Heart right ventricle (tissue), 16 donors: Measurements from ENCODE around the gene DNAAF8. TPM values are rescaled to one million over a fixed set of nuclear protein-coding genes. Genes with fewer than 3 reads are reported as not detected.

ENCODE experiments used
- ATAC-seq, 8 donors: fragments of 200-7000 bp; cut with Tn5 transposase; one replicate each; pipeline ENCODE4 v1.9.1; 2020; ENCODE audit warnings: mild to moderate bottlenecking in 8 of 8, moderate library complexity in 8 of 8, moderate number of reproducible peaks in 1 of 8
- DNase-seq, 2 donors: peaks; one replicate each; pipeline ENCODE4 v3.0.0-alpha.2; 2020
- H3K27ac ChIP-seq, 10 donors: fragments of 200-600 bp; sonication (generic) in 2 of 10; one replicate each; pipeline versions ENCODE4 v1.5.0 to v1.8.0; 2020 to 2022; ENCODE audit warnings: mild to moderate bottlenecking in 3 of 10
- H3K27me3 ChIP-seq, 7 donors: fragments of 200-600 bp; one replicate each; pipeline ENCODE4 v1.8.0; 2021 to 2022; ENCODE audit warnings: mild to moderate bottlenecking in 2 of 7
- H3K36me3 ChIP-seq, 9 donors: fragments of 200-600 bp; sonication (generic) in 1 of 9; one replicate each; pipeline versions ENCODE4 v1.5.0 to v1.8.0; 2020 to 2022; ENCODE audit warnings: mild to moderate bottlenecking in 2 of 9
- H3K4me1 ChIP-seq, 9 donors: fragments of 200-600 bp; sonication (generic) in 1 of 9; one replicate each; pipeline versions ENCODE4 v1.5.0 to v1.8.0; 2020 to 2022; ENCODE audit warnings: mild to moderate bottlenecking in 4 of 9
- H3K4me3 ChIP-seq, 10 donors: fragments of 200-600 bp; sonication (generic) in 2 of 10; one replicate each; pipeline versions ENCODE4 v1.5.0 to v1.8.0; 2020 to 2022; ENCODE audit warnings: mild to moderate bottlenecking in 7 of 10, moderate library complexity in 2 of 10
- H3K9me3 ChIP-seq, 11 donors: fragments of 200-600 bp in 10 of 11; sonication (generic) in 2 of 11; one replicate each; pipeline versions ENCODE4 v1.5.0 to v1.8.0; 2013 to 2022; ENCODE audit warnings: mild to moderate bottlenecking in 2 of 11, control low read depth in 1 of 11, moderate library complexity in 1 of 11
- CTCF ChIP-seq, 9 donors: fragments of 200-600 bp; sonication (generic) in 2 of 9; IDR thresholded peaks; one replicate each; pipeline versions ENCODE4 v1.5.0 to v1.8.0; 2021 to 2022; ENCODE audit warnings: antibody characterized with exemption in 9 of 9, mild to moderate bottlenecking in 5 of 9, moderate library complexity in 1 of 9
- whole genome bisulfite sequencing, 2 donors: extraction: QIAGEN DNeasy Blood & Tissue Kit; methylation state at CpG; one replicate each; pipeline ENCODE4 v1.1.7; 2013; ENCODE audit warnings: inconsistent platforms in 1 of 2; 5-methylcytosine and 5-hydroxymethylcytosine counted together
- intact Hi-C, 10 donors: fragments of 100-400 bp; cut with DNase I; formaldehyde crosslinking; loops; one replicate each; pipeline versions ENCODE4 v1.11.1 to v1.14.2; 2022
- polyA plus RNA-seq, 2 donors: library from polyadenylated mRNA; stranded (reverse); fragments of 200-250 nt; gene quantifications; one replicate each; pipeline ENCODE4 v1.2.3, GENCODE V29; 2013
- total RNA-seq, 10 donors: library from RNA; stranded (reverse); fragmentation: NEBNext Ultra II Directional in 3 of 10; extraction: Animal tissue kit (Norgen Biotek cat#: 25700) in 3 of 10; gene quantifications; one replicate each; pipeline versions ENCODE4 v1.2.1 to v1.2.4, GENCODE V29; 2021 to 2023
- donor health status: Arrhythmogenic right ventricular cardiomyopathy.
- donor health status: ischemic (EF 13 %, LVEDD 7.1; RV severe dilation, severe dysfunction).
- donor health status: healthy with polysubstance abuse.
- donor health status: DM: no; HTN: yes; CAD: no.
- donor health status: DM: no; HTN: no; CAD: no.
- donor health status: ischemic (EF 25% LVEDD 6.9; RV normal size, moderate dysfunction).
- donor health status: ischemic (EF 25% LVEDD 5.7; RV mildly dilated, moderate dysfunction).
- donor health status: healthy.
- donor health status: DM: yes; HTN: yes; CAD: no.
- donor health status: Ischemic cardiomyopathy.
- donor health status: ischemic (EF 35%, LVEDD 5.7; RV mildly dilated, moderate dysfunction).
- donor health status: nonischemic (EF 11% LVEDD 7.7; RV severe dilation, severe dysfunction).
- donor health status: DM: yes; HTN: yes; CAD: no.
- donor health status: PGD.
- donor health status: ischemic (EF 29% LVEDD 5.4; RV normal size, mild dysfunction).
- donor health status: nonischemic (EF 23%, LVEDD 6.1; RV moderate dilation, normal function).

The DNAAF8 gene
- total and polyA plus RNA-seq, 12 donors: 0.32 to 1.9 (median 1.1) TPM; not detected in 2

GRCh38 chr16:4726616-4727015 lies 7.7 kb upstream of the DNAAF8 start:
- intact Hi-C loops: no loop called here
- Histone ChIP-seq H3K4me1 (no peaks in the 10 kb centered on the region), H3K36me3 (peaks cover 0 to 100% (median 24%) of the 10 kb centered on the region in 9 donors), H3K9me3 (no peaks in the 10 kb centered on the region), H3K27ac (no peak overlapping the region), H3K27me3 (no peaks in the 10 kb centered on the region), H3K4me3 (no peak overlapping the region)
- no peak for ATAC-seq
- no peak for DNase-seq
- WGBS, 2 donors: 95 to 97% methylated on average over 18 of the region's 18 CpGs
- TF ChIP-seq CTCF (IDR thresholded peaks at IDR 0.05): no peak

- DNase-seq (no peak), ATAC-seq (no peak)
- intact Hi-C loops: no loop called here
- Histone ChIP-seq H3K4me1 (peaks cover 0 to 11% (median 5%) of the 10 kb centered on the region in 9 donors), H3K36me3 (peaks cover 0 to 80% (median 24%) of the 10 kb centered on the region in 9 donors), H3K4me3 (no peak overlapping the region), H3K9me3 (no peaks in the 10 kb centered on the region), H3K27me3 (no peaks in the 10 kb centered on the region), H3K27ac (no peak overlapping the region)
- 93 to 94% methylated on average over 8 of the region's 8 CpGs for WGBS, 2 donors
- TF ChIP-seq CTCF (IDR thresholded peaks at IDR 0.05): no peak
Measured at GRCh38 chr16:4728676-4729075, 5.7 kb upstream of the DNAAF8 start.

- TF ChIP-seq CTCF (IDR thresholded peaks at IDR 0.05): no peak
- no peak overlapping the region for H3K4me3 ChIP-seq
- no peak overlapping the region for H3K27ac ChIP-seq
- intact Hi-C loops: loop anchor here in 2 of 10 donors (5.0 to 10.0 kb wide), 2 partner anchors 37 to 225 kb away; partner anchors contain the start of genes SEC14L5 (in 1 of the 2) and ZNF500 (in 1 of the 2)
- H3K9me3 ChIP-seq: no peaks in the 10 kb centered on the region
- peaks cover 0 to 13% (median 7%) of the 10 kb centered on the region in 9 donors for H3K4me1 ChIP-seq
- ATAC-seq (no peak), DNase-seq (no peak)
- WGBS, 2 donors: 94 to 95% methylated on average over 15 of the region's 15 CpGs
- H3K27me3 ChIP-seq: no peaks in the 10 kb centered on the region
- H3K36me3 ChIP-seq: peaks cover 0 to 68% (median 20%) of the 10 kb centered on the region in 9 donors
Measured at GRCh38 chr16:4729876-4730275, 4.5 kb upstream of the DNAAF8 start.

- intact Hi-C loops: loop anchor here in 2 of 10 donors (5.0 to 10.0 kb wide), 2 partner anchors 34 to 222 kb away; partner anchors contain the start of genes SEC14L5 (in 1 of the 2) and ZNF500 (in 1 of the 2)
- WGBS, 2 donors: 31 to 42% methylated on average over 17 of the region's 17 CpGs
- Histone ChIP-seq H3K9me3 (no peaks in the 10 kb centered on the region), H3K4me3 (peak overlapping the region; percentile 77 to 99 (median 93)), H3K4me1 (peaks cover 2 to 20% (median 15%) of the 10 kb centered on the region in 9 donors), H3K36me3 (peaks cover 0 to 36% (median 10%) of the 10 kb centered on the region in 9 donors), H3K27ac (peak overlapping the region in 9 of 10 donors; percentile 66 to 85 (median 80)), H3K27me3 (no peaks in the 10 kb centered on the region)
- no peak for TF ChIP-seq CTCF (IDR thresholded peaks at IDR 0.05)
- DNase-seq (no peak), ATAC-seq (no peak)
Measured at GRCh38 chr16:4733211-4733742, 1.1 kb upstream of the DNAAF8 start.
